Measurements from ENCODE around the gene BAHCC1. TPM values are rescaled to one million over a fixed set of nuclear protein-coding genes. Genes with fewer than 3 reads are reported as not detected.

BAHCC1 gene
- total RNA-seq, 2 donors from 2014 or later, result 0.22 to 0.29 TPM

GRCh38 chr17:81440511-81441244 is 45.4 kb downstream of the BAHCC1 start:
- ATAC-seq, result no peak
- no peak for DNase-seq
- Mint-ChIP-seq H3K36me3 (ENCODE audit: low read depth) (no peaks in the 10 kb centered on the region), H3K4me3 (no peak overlapping the region), H3K27ac (no peak overlapping the region), H3K4me1 (no peaks in the 10 kb centered on the region), H3K27me3 (no peaks in the 10 kb centered on the region)
- no peaks in the 10 kb centered on the region for H3K9me3 ChIP-seq (ENCODE audit: control insufficient read depth, low read length, poor library complexity, severe bottlenecking)

DNA sequence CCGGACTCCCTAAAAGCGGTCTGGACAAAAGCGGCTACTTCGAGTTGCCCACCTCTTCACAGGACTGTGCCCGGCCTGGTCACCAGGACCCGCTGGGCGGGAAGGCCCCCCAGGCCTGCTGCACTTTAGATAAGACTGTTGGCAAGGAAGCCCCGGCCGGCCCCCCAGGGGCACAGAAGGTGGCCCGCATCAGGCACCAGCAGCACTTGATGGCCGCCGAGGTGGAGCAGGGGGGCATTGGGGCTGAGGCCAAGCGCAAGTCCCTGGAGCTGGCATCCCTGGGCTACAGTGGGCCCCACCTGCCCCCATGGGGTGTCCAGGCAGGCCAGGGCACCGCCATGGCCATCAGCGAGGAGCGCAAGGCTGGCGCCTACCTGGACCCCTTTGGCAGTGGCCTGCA is 47.5 kb downstream of the BAHCC1 start:
- DNase-seq (no peak), ATAC-seq (no peak)
- H3K9me3 ChIP-seq (ENCODE audit: control insufficient read depth, low read length, poor library complexity, severe bottlenecking), result no peaks in the 10 kb centered on the region
- Mint-ChIP-seq H3K27ac (no peak overlapping the region), H3K4me1 (no peaks in the 10 kb centered on the region), H3K4me3 (no peak overlapping the region), H3K27me3 (no peaks in the 10 kb centered on the region), H3K36me3 (ENCODE audit: low read depth) (no peaks in the 10 kb centered on the region)

DNA sequence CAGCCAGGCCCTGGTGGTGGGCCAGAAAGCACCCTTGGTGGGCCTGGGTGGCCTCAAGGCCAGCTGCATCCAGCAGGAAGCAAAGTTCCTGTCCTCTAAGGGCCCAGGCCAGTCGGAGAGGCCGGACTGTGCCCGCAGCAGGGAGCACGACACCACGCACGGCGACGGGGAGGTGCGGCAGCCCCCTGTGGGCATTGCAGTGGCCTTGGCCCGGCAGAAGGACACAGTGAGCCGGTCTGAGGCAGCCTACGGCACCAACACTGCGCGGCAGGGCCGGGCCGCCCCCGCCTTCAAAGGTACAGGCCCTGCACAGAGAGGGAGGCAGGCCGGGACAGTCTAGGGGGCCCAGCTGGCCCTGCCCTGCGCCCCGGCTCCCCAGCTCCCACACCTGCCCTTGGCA is 48.0 kb downstream of the BAHCC1 start:
- DNase-seq (no peak), ATAC-seq (no peak)
- H3K27ac Mint-ChIP-seq, result no peak overlapping the region
- H3K36me3 Mint-ChIP-seq (ENCODE audit: low read depth), result no peaks in the 10 kb centered on the region
- H3K9me3 ChIP-seq (ENCODE audit: control insufficient read depth, low read length, poor library complexity, severe bottlenecking), result no peaks in the 10 kb centered on the region
- H3K27me3 Mint-ChIP-seq, result no peaks in the 10 kb centered on the region
- no peak overlapping the region for H3K4me3 Mint-ChIP-seq
- H3K4me1 Mint-ChIP-seq, result no peaks in the 10 kb centered on the region

DNA sequence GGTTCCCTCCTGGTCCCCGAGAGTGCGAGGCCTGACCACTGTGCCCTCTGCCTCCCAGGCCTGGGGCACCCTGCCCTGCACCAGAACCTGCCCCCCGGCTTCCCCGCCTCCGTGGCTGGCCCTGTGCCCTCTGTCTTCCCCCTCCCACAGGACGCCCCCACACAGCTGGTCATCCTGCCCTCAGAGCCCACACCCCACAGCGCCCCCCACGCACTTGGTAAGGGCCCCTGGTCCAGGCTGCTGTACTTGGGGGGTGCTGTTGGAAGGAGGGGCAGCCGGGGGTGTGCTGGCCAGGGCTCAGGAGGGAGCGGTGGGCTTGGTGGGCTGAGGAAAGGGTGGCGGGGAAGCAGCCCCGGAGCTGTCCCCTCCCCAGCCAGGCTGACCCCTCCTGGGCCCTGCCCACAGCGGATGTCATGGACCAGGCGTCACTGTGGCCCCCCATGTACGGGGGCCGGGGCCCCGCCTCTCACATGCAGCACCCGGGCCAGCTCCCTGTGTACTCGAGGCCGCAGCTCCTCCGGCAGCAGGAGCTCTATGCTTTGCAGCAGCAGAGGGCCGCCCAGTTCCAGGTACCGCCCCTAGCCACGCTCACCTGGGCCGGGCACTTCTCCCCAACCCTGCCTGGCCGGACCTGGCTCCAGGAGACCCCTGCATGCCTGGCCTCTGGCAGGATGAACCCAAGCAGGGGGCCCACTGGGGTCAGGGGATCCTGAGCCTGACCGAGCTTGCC is 49.5 kb downstream of the BAHCC1 start:
- no peaks in the 10 kb centered on the region for H3K27me3 Mint-ChIP-seq
- DNase-seq, result no peak
- no peaks in the 10 kb centered on the region for H3K9me3 ChIP-seq (ENCODE audit: control insufficient read depth, low read length, poor library complexity, severe bottlenecking)
- no peak for ATAC-seq
- H3K27ac Mint-ChIP-seq, result no peak overlapping the region
- no peaks in the 10 kb centered on the region for H3K4me1 Mint-ChIP-seq
- no peak overlapping the region for H3K4me3 Mint-ChIP-seq
- no peaks in the 10 kb centered on the region for H3K36me3 Mint-ChIP-seq (ENCODE audit: low read depth)

- H3K4me1 Mint-ChIP-seq, result no peaks in the 10 kb centered on the region
- DNase-seq (no peak), ATAC-seq (no peak)
- no peak overlapping the region for H3K27ac Mint-ChIP-seq
- H3K27me3 Mint-ChIP-seq, result no peaks in the 10 kb centered on the region
- no peaks in the 10 kb centered on the region for H3K9me3 ChIP-seq (ENCODE audit: control insufficient read depth, low read length, poor library complexity, severe bottlenecking)
- H3K4me3 Mint-ChIP-seq, result no peak overlapping the region
- H3K36me3 Mint-ChIP-seq (ENCODE audit: low read depth), result no peaks in the 10 kb centered on the region
These were observed 50.6 kb downstream of the BAHCC1 start for GRCh38 chr17:81445642-81446503.

DNA sequence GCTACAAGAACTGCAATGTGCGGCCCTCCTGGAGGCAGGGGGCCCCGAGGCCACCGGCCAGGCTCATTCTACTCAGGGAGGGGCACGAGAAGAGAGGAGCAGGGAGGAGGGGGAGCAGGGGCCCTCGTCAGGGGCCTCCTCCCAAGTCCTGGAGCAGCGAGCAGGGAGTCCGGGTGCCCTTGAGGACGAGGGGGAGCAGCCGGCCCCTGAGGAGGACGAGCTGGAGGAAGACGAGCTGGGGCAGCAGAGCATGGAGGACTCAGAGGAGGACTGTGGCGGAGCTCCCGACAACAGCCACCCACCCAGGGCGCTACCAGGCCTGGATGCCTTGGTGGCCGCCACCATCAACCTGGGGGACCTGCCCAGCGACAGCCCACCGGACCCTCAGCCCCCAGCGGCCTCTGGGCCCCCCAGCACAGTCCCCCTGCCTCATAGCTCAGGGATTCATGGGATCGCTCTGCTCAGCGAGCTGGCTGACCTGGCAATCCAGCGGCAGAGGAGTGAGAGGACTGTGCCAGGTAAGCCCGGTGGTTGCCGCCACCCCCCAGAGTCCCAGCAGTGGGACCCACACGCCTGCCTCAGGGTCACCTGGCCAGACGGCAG is 52.2 kb downstream of the BAHCC1 start:
- Mint-ChIP-seq H3K27me3 (no peaks in the 10 kb centered on the region), H3K27ac (no peak overlapping the region), H3K4me3 (no peak overlapping the region), H3K36me3 (ENCODE audit: low read depth) (no peaks in the 10 kb centered on the region), H3K4me1 (no peaks in the 10 kb centered on the region)
- DNase-seq, result no peak
- ATAC-seq, result no peak
- no peaks in the 10 kb centered on the region for H3K9me3 ChIP-seq (ENCODE audit: control insufficient read depth, low read length, poor library complexity, severe bottlenecking)

DNA sequence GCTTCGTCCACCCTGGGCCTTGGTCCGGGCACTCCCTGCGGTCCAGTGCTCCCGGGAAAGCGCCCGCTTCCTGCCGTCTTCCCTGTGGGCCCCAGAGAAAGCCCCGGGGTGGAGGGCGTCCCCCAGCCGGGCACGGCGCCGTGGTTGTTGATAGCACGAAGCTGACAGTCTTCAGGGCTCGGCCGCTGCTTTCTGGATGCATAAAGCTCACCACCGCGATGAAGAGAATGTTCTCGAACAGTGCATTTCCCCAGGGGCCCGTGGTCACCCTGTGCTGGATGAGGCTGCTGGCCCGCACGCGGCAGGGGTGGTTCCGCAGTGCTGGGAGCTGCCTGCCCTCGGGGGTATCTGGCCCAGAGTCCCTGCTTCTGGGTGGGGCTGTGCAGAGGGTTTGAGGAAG is 53.2 kb downstream of the BAHCC1 start:
- no peaks in the 10 kb centered on the region for H3K36me3 Mint-ChIP-seq (ENCODE audit: low read depth)
- H3K27me3 Mint-ChIP-seq, result no peaks in the 10 kb centered on the region
- DNase-seq (no peak), ATAC-seq (no peak)
- H3K9me3 ChIP-seq (ENCODE audit: control insufficient read depth, low read length, poor library complexity, severe bottlenecking), result no peaks in the 10 kb centered on the region
- no peak overlapping the region for H3K4me3 Mint-ChIP-seq
- no peak overlapping the region for H3K27ac Mint-ChIP-seq
- H3K4me1 Mint-ChIP-seq, result peaks cover 4% of the 10 kb centered on the region

GRCh38 chr17:81448950-81449349 is 53.7 kb downstream of the BAHCC1 start:
- no peaks in the 10 kb centered on the region for H3K36me3 Mint-ChIP-seq (ENCODE audit: low read depth)
- no peaks in the 10 kb centered on the region for H3K9me3 ChIP-seq (ENCODE audit: control insufficient read depth, low read length, poor library complexity, severe bottlenecking)
- H3K27me3 Mint-ChIP-seq, result no peaks in the 10 kb centered on the region
- no peak overlapping the region for H3K27ac Mint-ChIP-seq
- ATAC-seq (no peak), DNase-seq (no peak)
- H3K4me1 Mint-ChIP-seq, result peaks cover 4% of the 10 kb centered on the region
- H3K4me3 Mint-ChIP-seq, result no peak overlapping the region

DNA sequence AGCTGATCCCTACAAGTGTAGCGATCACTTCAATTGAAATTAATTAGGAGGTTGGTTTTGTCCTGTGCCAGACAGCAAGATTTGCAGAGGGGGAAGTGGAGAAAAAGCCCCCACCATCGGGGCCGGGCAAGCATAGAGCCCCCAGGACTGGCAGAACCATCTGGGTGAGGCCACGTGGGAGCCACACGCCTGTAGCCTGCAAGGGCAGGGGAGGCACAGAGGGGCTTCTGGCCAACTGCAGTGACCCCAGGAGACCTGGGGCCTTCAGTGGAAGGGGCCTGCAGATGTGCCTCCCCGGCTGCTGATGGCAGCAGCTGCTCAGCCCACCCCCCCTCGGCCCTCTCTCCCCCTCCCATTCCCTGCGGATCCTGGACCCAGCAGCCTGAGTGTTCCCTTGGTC is 54.1 kb downstream of the BAHCC1 start:
- no peak for ATAC-seq
- H3K36me3 Mint-ChIP-seq (ENCODE audit: low read depth), result no peaks in the 10 kb centered on the region
- no peak overlapping the region for H3K27ac Mint-ChIP-seq
- DNase-seq, result no peak
- H3K4me3 Mint-ChIP-seq, result no peak overlapping the region
- peaks cover 4% of the 10 kb centered on the region for H3K4me1 Mint-ChIP-seq
- H3K27me3 Mint-ChIP-seq, result no peaks in the 10 kb centered on the region
- no peaks in the 10 kb centered on the region for H3K9me3 ChIP-seq (ENCODE audit: control insufficient read depth, low read length, poor library complexity, severe bottlenecking)

- DNase-seq (no peak), ATAC-seq (no peak)
- no peak overlapping the region for H3K27ac Mint-ChIP-seq
- H3K9me3 ChIP-seq (ENCODE audit: control insufficient read depth, low read length, poor library complexity, severe bottlenecking), result no peaks in the 10 kb centered on the region
- no peak overlapping the region for H3K4me3 Mint-ChIP-seq
- no peaks in the 10 kb centered on the region for H3K27me3 Mint-ChIP-seq
- H3K4me1 Mint-ChIP-seq, result peaks cover 4% of the 10 kb centered on the region
- no peaks in the 10 kb centered on the region for H3K36me3 Mint-ChIP-seq (ENCODE audit: low read depth)
These were observed 56.6 kb downstream of the BAHCC1 start for GRCh38 chr17:81451823-81452222.

DNA sequence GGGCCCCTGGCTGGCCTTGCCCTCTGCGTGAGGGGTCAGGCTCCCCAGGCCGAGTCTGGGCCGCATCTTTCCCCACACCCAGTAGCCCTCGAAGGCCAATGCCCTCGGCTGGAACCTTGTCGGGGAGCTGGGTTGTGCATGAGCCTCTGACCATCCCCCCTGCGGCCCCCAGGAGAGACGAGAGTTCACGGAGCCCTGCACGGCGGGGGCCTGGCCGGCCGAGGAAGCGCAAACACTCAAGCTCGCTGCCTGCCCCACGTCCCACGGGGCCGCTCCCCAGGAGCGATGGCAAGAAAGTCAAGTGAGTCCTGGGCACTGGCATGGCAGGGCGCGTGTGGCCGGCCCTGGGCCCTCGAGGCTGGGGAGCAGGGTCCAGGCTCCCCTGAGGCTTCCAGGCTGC is 57.3 kb downstream of the BAHCC1 start:
- Mint-ChIP-seq H3K36me3 (ENCODE audit: low read depth) (no peaks in the 10 kb centered on the region), H3K27ac (no peak overlapping the region), H3K4me3 (no peak overlapping the region), H3K27me3 (no peaks in the 10 kb centered on the region), H3K4me1 (peaks cover 4% of the 10 kb centered on the region)
- no peaks in the 10 kb centered on the region for H3K9me3 ChIP-seq (ENCODE audit: control insufficient read depth, low read length, poor library complexity, severe bottlenecking)
- no peak for ATAC-seq
- no peak for DNase-seq

DNA sequence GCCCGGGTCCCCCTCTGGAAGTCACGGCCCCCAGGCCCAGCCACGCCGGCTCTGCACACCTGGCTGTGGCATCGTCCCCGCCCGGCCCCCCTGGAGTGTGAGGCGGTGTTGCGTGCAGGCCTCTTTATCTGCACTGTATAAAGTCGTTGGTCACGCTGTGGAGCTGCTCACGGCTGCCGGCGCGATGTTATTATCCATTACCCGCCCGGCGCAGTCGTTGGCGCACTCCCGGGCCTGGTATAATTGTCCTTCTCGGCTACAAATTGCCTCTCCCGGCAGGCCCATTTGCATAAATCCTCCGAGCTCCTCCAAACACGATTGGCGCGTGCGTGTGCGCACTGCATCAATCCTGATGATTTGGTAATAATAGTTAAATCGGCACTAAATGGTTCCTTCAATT is 57.8 kb downstream of the BAHCC1 start:
- Mint-ChIP-seq H3K36me3 (ENCODE audit: low read depth) (no peaks in the 10 kb centered on the region), H3K27me3 (no peaks in the 10 kb centered on the region), H3K27ac (no peak overlapping the region), H3K4me1 (peaks cover 4% of the 10 kb centered on the region), H3K4me3 (peak overlapping the region; percentile 9)
- no peak for DNase-seq
- no peak for ATAC-seq
- H3K9me3 ChIP-seq (ENCODE audit: control insufficient read depth, low read length, poor library complexity, severe bottlenecking), result no peaks in the 10 kb centered on the region

- H3K27ac Mint-ChIP-seq, result no peak overlapping the region
- H3K9me3 ChIP-seq (ENCODE audit: control insufficient read depth, low read length, poor library complexity, severe bottlenecking), result no peaks in the 10 kb centered on the region
- ATAC-seq (peak; percentile 28), DNase-seq (no peak)
- no peak overlapping the region for H3K4me3 Mint-ChIP-seq
- no peaks in the 10 kb centered on the region for H3K27me3 Mint-ChIP-seq
- H3K4me1 Mint-ChIP-seq, result peaks cover 4% of the 10 kb centered on the region
- H3K36me3 Mint-ChIP-seq (ENCODE audit: low read depth), result no peaks in the 10 kb centered on the region
These were observed 58.5 kb downstream of the BAHCC1 start for GRCh38 chr17:81453712-81454111.

Measured in T-helper 17 cell (primary cell).